H1 (cell line): Measurements from ENCODE around the gene INSYN2A.

Experiments
- CTCF ChIP-seq, 3 experiments: IDR thresholded peaks; 1 replicate in 2 of 3; 2 replicates in 1 of 3; pipeline versions ENCODE4 v1.5.1 to v1.6.1; 2011; ENCODE audit warnings: low read length in 3 of 3, mild to moderate bottlenecking in 3 of 3, inconsistent platforms in 2 of 3, low read depth in 1 of 3, moderate library complexity in 1 of 3; ENCODE audit not compliant: insufficient read depth in 1 of 3; ENCODE audit errors: control extremely low read depth in 1 of 3
- GTF2F1 ChIP-seq: IDR thresholded peaks from 2 replicates; pipeline ENCODE4 v1.6.1; 2012; ENCODE audit warnings: low read depth, low read length, improper control_type of control experiment, borderline replicate concordance
- POLR2A ChIP-seq, 2 experiments: IDR thresholded peaks; 1 replicate in 1 of 2; 2 replicates in 1 of 2; pipeline ENCODE4 v1.6.1; 2011; ENCODE audit warnings: low read depth in 2 of 2, low read length in 2 of 2, mild to moderate bottlenecking in 2 of 2; ENCODE audit errors: control extremely low read depth in 1 of 2
- POLR2AphosphoS5 ChIP-seq: IDR thresholded peaks from 2 replicates; pipeline ENCODE4 v1.6.1; 2011; ENCODE audit warnings: low read depth, low read length
- RAD21 ChIP-seq, 2 experiments: IDR thresholded peaks in 1 of 2; conservative IDR thresholded peaks in 1 of 2; 2 replicates each; pipeline ENCODE4 v1.6.1; 2011; ENCODE audit warnings: low read depth in 2 of 2, low read length in 2 of 2, improper control_type of control experiment in 1 of 2, inconsistent platforms in 1 of 2, mild to moderate bottlenecking in 1 of 2, moderate library complexity in 1 of 2
- SAP30 ChIP-seq: fragments of 300-600 bp; sonication (generic); IDR thresholded peaks from 2 replicates; pipeline ENCODE4 v1.7.1; 2012; ENCODE audit warnings: low read length, moderate library complexity, mild to moderate bottlenecking, inconsistent platforms; ENCODE audit not compliant: insufficient read depth, insufficient replicate concordance
- SP1 ChIP-seq: IDR thresholded peaks from 2 replicates; pipeline ENCODE4 v1.6.1; 2011; ENCODE audit warnings: low read depth, low read length

- TF ChIP-seq POLR2A (IDR thresholded peaks at IDR 0.05; ENCODE audit: control extremely low read depth in 1 of 2, low read depth in 2 of 2, low read length in 2 of 2) (no peak), SAP30 (no peak), SP1 (no peak), CTCF (IDR thresholded peaks at IDR 0.05; ENCODE audit: control extremely low read depth in 1 of 3, insufficient read depth in 1 of 3, low read depth in 1 of 3, low read length in 3 of 3) (no peak), POLR2AphosphoS5 (no peak), RAD21 (IDR thresholded peaks at IDR 0.05 in 1 of 2, conservative IDR thresholded peaks at IDR 0.05 in 1 of 2; ENCODE audit: low read depth in 2 of 2, low read length in 2 of 2) (no peak), GTF2F1 (no peak)
These were observed 2.3 kb upstream of the INSYN2A start for GRCh38 chr10:127198721-127199120.
